Upper lobe of left lung (tissue), 6 donors: ENCODE measurements around the gene SETDB1. TPM values are rescaled to one million over a fixed set of nuclear protein-coding genes. Genes with fewer than 3 reads are reported as not detected.
A peak's percentile ranks its signal among the peaks of the same experiment; 100 is the strongest.

Source experiments
- ATAC-seq, 2 donors: fragments of 200-7000 bp; cut with Tn5 transposase; one replicate each; pipeline ENCODE4 v1.9.1; 2022; ENCODE audit warnings: mild to moderate bottlenecking in 2 of 2, moderate library complexity in 2 of 2; ENCODE audit not compliant: low FRiP score in 2 of 2
- DNase-seq, 2 donors: peaks; one replicate each; pipeline ENCODE4 v3.0.0-alpha.2; 2019 to 2020
- H3K27ac ChIP-seq, 4 donors: fragments of 200-600 bp; sonication (generic); one replicate each; pipeline ENCODE4 v1.5.1; 2016 to 2019
- H3K27me3 ChIP-seq, 4 donors: fragments of 200-600 bp; sonication (generic); one replicate each; pipeline ENCODE4 v1.5.1; 2017 to 2019
- H3K36me3 ChIP-seq, 4 donors: fragments of 200-600 bp; sonication (generic); one replicate each; pipeline ENCODE4 v1.5.1; 2016 to 2019
- H3K4me1 ChIP-seq, 4 donors: fragments of 200-600 bp; sonication (generic); one replicate each; pipeline ENCODE4 v1.5.1; 2018 to 2019
- H3K4me3 ChIP-seq, 4 donors: fragments of 200-600 bp; sonication (generic); one replicate each; pipeline ENCODE4 v1.5.1; 2017 to 2019; ENCODE audit warnings: mild to moderate bottlenecking in 2 of 4, moderate library complexity in 1 of 4
- H3K9me3 ChIP-seq, 4 donors: fragments of 200-600 bp; sonication (generic); one replicate each; pipeline ENCODE4 v1.5.1; 2018 to 2019
- EP300 ChIP-seq, 4 donors: sonication (generic); formaldehyde crosslinking; IDR thresholded peaks; one replicate each; pipeline ENCODE4 v1.5.1; 2017; ENCODE audit warnings: antibody characterized with exemption in 4 of 4, control low read depth in 2 of 4
- POLR2A ChIP-seq, 4 donors: fragments of 450-650 bp; IDR thresholded peaks; one replicate each; pipeline ENCODE4 v1.5.1; 2016 to 2017; ENCODE audit warnings: antibody characterized with exemption in 4 of 4, mild to moderate bottlenecking in 2 of 4
- POLR2AphosphoS5 ChIP-seq, 2 donors: sonication (generic); formaldehyde crosslinking; IDR thresholded peaks; one replicate each; pipeline ENCODE4 v1.5.1; 2017; ENCODE audit warnings: antibody characterized with exemption in 2 of 2
- WGBS, 2 donors: methylation state at CpG; one replicate each; pipeline ENCODE4 v1.1.5; 2017 to 2018; 5-methylcytosine and 5-hydroxymethylcytosine counted together
- total RNA-seq, 6 donors: library from RNA; depleted of rRNA in 4 of 6; stranded (reverse); fragments of >200 nt in 4 of 6; gene quantifications; one replicate each; pipeline versions ENCODE4 v1.1.0 to v1.2.1, GENCODE V29; 2016 to 2021
- TF ChIP-seq, protein P1 (sequence below), 6 experiments: fragments of 450-650 bp in 4 of 6; fragments of 200-600 bp in 2 of 6; sonication (generic) in 2 of 6; IDR thresholded peaks; one replicate each; pipeline ENCODE4 v1.5.1; 2016 to 2019; ENCODE audit warnings: antibody characterized with exemption in 6 of 6
- donor health status: DM: no; HTN: no; CAD: no; lungs with moderate emphysema.
- donor health status: DM: no; HTN: yes; CAD: no; lungs with severe emphysema.

The SETDB1 gene
- total RNA-seq, 6 donors from 2014 or later: 26.8 to 88.0 (median 40.3) TPM

DNA sequence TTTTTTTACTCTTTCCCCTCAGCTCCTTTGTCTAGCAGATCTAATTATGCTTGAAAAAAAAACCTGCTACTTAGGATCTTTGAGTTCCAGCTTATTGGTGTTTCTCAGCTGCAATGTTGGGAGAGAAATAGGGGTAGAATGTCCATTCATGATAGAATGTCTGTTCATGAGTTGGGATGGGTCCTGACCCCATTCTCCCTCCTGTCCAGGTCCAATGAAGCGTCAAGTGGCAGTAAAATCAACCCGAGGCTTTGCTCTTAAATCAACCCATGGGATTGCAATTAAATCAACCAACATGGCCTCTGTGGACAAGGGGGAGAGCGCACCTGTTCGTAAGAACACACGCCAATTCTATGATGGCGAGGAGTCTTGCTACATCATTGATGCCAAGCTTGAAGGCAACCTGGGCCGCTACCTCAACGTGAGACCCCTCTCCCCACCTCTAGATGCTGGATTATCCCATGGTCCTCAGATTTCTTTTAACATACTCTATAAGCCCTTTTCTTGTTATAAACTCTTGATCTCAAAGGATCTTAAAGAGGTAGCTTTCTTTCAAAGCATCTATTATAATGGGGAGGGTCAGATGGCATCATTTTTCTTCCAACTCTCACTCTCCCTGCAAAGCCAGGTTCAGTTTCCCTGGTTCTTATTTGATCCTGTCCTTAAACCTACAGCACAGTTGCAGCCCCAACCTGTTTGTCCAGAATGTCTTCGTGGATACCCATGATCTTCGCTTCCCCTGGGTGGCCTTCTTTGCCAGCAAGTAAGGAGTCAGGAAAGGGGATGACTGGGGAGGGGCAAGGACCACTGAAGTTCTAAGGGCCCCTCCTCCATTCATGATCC lies 37.4 kb downstream of the SETDB1 start:
- no peak for DNase-seq
- WGBS, 2 donors: 93 to 94% methylated on average over 10 of the region's 10 CpGs
- no peak for ATAC-seq
- Histone ChIP-seq H3K36me3 (peaks cover 70 to 100% (median 91%) of the 10 kb centered on the region in 4 donors), H3K27me3 (no peaks in the 10 kb centered on the region), H3K9me3 (no peaks in the 10 kb centered on the region), H3K4me1 (peaks cover 0 to 6% (median 2%) of the 10 kb centered on the region in 4 donors), H3K4me3 (no peak overlapping the region), H3K27ac (no peak overlapping the region)
- TF ChIP-seq POLR2AphosphoS5 (IDR thresholded peaks at IDR 0.05) (no peak), EP300 (IDR thresholded peaks at IDR 0.05) (no peak), POLR2A (IDR thresholded peaks at IDR 0.05) (no peak)
- TF ChIP-seq, protein P1, sequence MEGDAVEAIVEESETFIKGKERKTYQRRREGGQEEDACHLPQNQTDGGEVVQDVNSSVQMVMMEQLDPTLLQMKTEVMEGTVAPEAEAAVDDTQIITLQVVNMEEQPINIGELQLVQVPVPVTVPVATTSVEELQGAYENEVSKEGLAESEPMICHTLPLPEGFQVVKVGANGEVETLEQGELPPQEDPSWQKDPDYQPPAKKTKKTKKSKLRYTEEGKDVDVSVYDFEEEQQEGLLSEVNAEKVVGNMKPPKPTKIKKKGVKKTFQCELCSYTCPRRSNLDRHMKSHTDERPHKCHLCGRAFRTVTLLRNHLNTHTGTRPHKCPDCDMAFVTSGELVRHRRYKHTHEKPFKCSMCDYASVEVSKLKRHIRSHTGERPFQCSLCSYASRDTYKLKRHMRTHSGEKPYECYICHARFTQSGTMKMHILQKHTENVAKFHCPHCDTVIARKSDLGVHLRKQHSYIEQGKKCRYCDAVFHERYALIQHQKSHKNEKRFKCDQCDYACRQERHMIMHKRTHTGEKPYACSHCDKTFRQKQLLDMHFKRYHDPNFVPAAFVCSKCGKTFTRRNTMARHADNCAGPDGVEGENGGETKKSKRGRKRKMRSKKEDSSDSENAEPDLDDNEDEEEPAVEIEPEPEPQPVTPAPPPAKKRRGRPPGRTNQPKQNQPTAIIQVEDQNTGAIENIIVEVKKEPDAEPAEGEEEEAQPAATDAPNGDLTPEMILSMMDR (IDR thresholded peaks at IDR 0.05): no peak

DNA sequence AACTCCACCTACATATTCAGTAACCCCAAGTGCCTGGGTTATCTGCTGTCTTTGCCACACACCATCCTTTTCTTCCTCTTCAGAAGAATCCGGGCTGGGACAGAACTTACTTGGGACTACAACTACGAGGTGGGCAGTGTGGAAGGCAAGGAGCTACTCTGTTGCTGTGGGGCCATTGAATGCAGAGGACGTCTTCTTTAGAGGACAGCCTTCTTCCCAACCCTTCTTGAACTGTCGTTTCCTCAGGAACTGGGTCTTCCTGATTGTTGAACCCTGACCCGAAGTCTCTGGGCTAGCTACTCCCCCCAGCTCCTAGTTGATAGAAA lies 38.0 kb downstream of the SETDB1 start:
- Histone ChIP-seq H3K27ac (peak overlapping the region in 1 of 4 donors; percentile 42), H3K4me3 (no peak overlapping the region), H3K27me3 (no peaks in the 10 kb centered on the region), H3K4me1 (peaks cover 0 to 9% (median 4%) of the 10 kb centered on the region in 4 donors), H3K36me3 (peaks cover 68 to 100% (median 91%) of the 10 kb centered on the region in 4 donors), H3K9me3 (no peaks in the 10 kb centered on the region)
- DNase-seq: no peak
- no peak for ATAC-seq
- WGBS, 2 donors: 80% methylated on average over 5 of the region's 5 CpGs
- TF ChIP-seq, protein P1 (IDR thresholded peaks at IDR 0.05): no peak
- TF ChIP-seq POLR2AphosphoS5 (IDR thresholded peaks at IDR 0.05) (no peak), POLR2A (IDR thresholded peaks at IDR 0.05) (no peak), EP300 (IDR thresholded peaks at IDR 0.05) (no peak)

DNA sequence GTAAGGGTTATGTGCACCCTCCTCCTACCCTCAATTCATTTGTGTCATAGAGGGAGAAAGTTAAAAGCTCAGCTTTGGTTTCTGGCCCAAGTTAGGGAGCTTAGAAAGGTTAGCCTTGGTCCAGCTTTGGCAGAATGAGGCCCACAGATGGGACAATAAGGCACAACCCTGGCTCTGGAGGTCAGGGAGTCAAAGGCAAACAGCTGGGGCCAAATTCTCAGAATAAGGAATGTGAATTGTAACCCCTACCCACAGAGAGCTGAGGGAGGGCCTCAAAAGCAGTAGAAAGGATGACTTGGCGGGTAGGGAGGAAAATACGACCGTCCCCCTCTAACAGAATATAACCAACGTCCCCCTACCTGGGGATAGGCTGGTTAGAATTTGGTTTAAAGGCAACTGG lies 39.4 kb downstream of the SETDB1 start:
- peaks cover 55 to 86% (median 76%) of the 10 kb centered on the region in 4 donors for H3K36me3 ChIP-seq
- WGBS, 2 donors: 86 to 93% methylated on average over 4 of the region's 4 CpGs

DNA sequence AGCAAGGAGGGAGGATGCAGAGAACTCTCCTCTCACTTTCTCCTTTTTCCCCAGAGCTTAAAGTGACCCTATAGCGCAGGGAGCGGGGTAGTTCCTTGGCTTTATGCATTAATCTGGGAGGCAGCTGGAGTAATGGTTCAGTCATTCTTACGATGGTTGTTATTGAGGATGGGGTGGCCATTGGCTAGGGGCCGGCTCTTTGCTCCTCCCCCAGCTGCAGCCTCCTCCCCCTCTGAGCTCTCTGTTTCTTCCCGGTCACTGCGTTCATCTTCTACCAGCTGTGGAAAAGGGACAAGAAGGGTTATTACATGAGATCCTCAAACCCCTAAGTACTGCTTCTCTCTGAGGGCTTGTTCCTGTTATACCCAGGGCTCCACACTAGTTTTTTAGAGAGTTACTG lies 39.8 kb downstream of the SETDB1 start:
- H3K4me1 ChIP-seq: peaks cover 14 to 28% (median 19%) of the 10 kb centered on the region in 4 donors
- TF ChIP-seq, protein P1 (IDR thresholded peaks at IDR 0.05): no peak
- TF ChIP-seq POLR2A (IDR thresholded peaks at IDR 0.05): no peak
- no peak for TF ChIP-seq EP300 (IDR thresholded peaks at IDR 0.05)
- TF ChIP-seq POLR2AphosphoS5 (IDR thresholded peaks at IDR 0.05): no peak
- no peak for ATAC-seq
- H3K27ac ChIP-seq: no peak overlapping the region
- no peak overlapping the region for H3K4me3 ChIP-seq
- no peak for DNase-seq
- 79 to 87% methylated on average over 6 of the region's 6 CpGs for WGBS, 2 donors
- no peaks in the 10 kb centered on the region for H3K9me3 ChIP-seq
- peaks cover 51 to 82% (median 72%) of the 10 kb centered on the region in 4 donors for H3K36me3 ChIP-seq
- no peaks in the 10 kb centered on the region for H3K27me3 ChIP-seq

More for the DNA sequence above, 39.4 kb downstream of the SETDB1 start:
- H3K4me1 ChIP-seq: peaks cover 9 to 24% (median 15%) of the 10 kb centered on the region in 4 donors
- no peak for DNase-seq
- H3K9me3 ChIP-seq: no peaks in the 10 kb centered on the region
- no peak overlapping the region for H3K27ac ChIP-seq
- TF ChIP-seq POLR2A (IDR thresholded peaks at IDR 0.05) (no peak), POLR2AphosphoS5 (IDR thresholded peaks at IDR 0.05) (no peak), EP300 (IDR thresholded peaks at IDR 0.05) (no peak)
- TF ChIP-seq, protein P1 (IDR thresholded peaks at IDR 0.05): no peak
- no peak overlapping the region for H3K4me3 ChIP-seq
- H3K27me3 ChIP-seq: no peaks in the 10 kb centered on the region
- ATAC-seq: no peak
